ENCODE measurements around the gene SF3B3. TPM values are rescaled to one million over a fixed set of nuclear protein-coding genes. Genes with fewer than 3 reads are reported as not detected.
A peak's percentile ranks its signal among the peaks of the same experiment; 100 is the strongest.

Gene SF3B3
- total and polyA plus RNA-seq, 2 of the 13 experiments (the other 11 are each of a cell fraction or from before 2014, with no cell fraction given), result 157 to 500 TPM

DNA sequence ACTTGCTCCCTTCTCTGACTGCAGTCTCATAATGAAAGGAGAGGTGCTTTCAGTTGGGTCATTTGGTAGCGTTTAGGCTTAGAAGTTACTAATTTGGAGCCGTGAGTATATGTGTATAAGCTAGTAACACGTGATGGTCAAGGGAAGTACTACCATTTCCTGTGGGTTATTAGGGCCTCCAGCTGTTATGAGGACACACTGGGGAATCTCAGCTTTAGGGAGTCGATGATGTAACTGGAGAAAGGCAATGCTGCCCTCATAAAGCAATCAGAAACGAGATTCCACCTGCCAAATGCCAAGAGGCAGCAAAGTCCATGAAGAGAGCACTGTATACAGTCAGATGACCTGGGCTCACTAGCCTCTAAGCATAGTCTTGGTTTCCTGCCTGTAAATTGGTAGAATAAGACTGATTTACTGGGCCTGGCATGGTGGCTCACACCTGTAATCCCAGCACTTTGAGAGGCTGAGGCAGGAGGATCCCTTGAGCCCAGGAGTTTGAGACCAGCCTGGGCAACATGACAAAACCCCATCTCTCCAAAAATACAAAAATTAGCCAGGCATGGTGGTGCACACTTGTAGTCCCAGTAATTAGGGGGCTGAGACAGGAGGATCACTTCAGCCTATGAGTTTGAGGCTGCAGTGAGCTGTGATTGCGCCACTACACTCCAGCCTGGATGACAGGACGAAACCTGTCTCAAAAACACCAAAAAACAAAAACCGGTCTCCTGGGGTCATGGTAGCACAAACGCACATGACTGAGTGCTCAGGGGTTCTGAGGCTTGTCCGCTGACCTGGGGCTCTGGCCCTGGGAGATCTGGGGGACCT is 53.0 kb downstream of the SF3B3 start (continued):
- TF ChIP-seq RFXAP (CRISPR knock-in tag; IDR thresholded peaks at IDR 0.05; ENCODE audit: borderline replicate concordance) (no peak), CBFB (CRISPR knock-in tag; IDR thresholded peaks at IDR 0.05) (no peak), RARG (CRISPR knock-in tag; IDR thresholded peaks at IDR 0.05; ENCODE audit: low read depth) (no peak), NCOA5 (CRISPR knock-in tag; IDR thresholded peaks at IDR 0.05) (no peak), POLR2G (IDR thresholded peaks at IDR 0.05; ENCODE audit: low read depth, low read length) (peak; percentile 72), CEBPB (IDR thresholded peaks at IDR 0.05; ENCODE audit: borderline replicate concordance, low read depth, low read length) (peak; percentile 62; the same call in 1 of the 2 replicates), CEBPG (CRISPR knock-in tag; IDR thresholded peaks at IDR 0.05) (0 out of 2 replicates have a peak, but pooled peaks have one; percentile 21), SMARCE1 (IDR thresholded peaks at IDR 0.05; ENCODE audit: borderline replicate concordance) (no peak), NFIB (CRISPR knock-in tag; IDR thresholded peaks at IDR 0.05; ENCODE audit: borderline replicate concordance) (no peak), SRSF1 (optimal IDR thresholded peaks at IDR 0.05; ENCODE audit: low read depth, low read length) (no peak), ZBTB42 (CRISPR knock-in tag; IDR thresholded peaks at IDR 0.05) (no peak), PHF5A (CRISPR knock-in tag; IDR thresholded peaks at IDR 0.05; ENCODE audit: low read depth, unreplicated experiment) (no peak), ZNF296 (CRISPR knock-in tag; conservative IDR thresholded peaks at IDR 0.05) (no peak), ZNF891 (CRISPR knock-in tag; IDR thresholded peaks at IDR 0.05) (no peak), PAF1 (CRISPR knock-in tag; IDR thresholded peaks at IDR 0.05) (peak; percentile 85), ZSCAN30 (CRISPR knock-in tag; IDR thresholded peaks at IDR 0.05) (no peak), FOXP1 (IDR thresholded peaks at IDR 0.05) (no peak), FOXP1 (CRISPR knock-in tag; IDR thresholded peaks at IDR 0.05) (no peak), SSRP1 (CRISPR knock-in tag; IDR thresholded peaks at IDR 0.05) (peak; percentile 73; the same call in 1 of the 2 replicates), POLR2AphosphoS5 (IDR thresholded peaks at IDR 0.05; ENCODE audit: low read depth, low read length) (peak; percentile 76), RBM22 (optimal IDR thresholded peaks at IDR 0.05; ENCODE audit: low read length) (peak; percentile 97), ZC3H13 (CRISPR knock-in tag; IDR thresholded peaks at IDR 0.05) (peak; percentile 57; the same call in 1 of the 2 replicates), SAP130 (CRISPR knock-in tag; IDR thresholded peaks at IDR 0.05; ENCODE audit: low read depth) (no peak)
- TF ChIP-seq, protein P1, sequence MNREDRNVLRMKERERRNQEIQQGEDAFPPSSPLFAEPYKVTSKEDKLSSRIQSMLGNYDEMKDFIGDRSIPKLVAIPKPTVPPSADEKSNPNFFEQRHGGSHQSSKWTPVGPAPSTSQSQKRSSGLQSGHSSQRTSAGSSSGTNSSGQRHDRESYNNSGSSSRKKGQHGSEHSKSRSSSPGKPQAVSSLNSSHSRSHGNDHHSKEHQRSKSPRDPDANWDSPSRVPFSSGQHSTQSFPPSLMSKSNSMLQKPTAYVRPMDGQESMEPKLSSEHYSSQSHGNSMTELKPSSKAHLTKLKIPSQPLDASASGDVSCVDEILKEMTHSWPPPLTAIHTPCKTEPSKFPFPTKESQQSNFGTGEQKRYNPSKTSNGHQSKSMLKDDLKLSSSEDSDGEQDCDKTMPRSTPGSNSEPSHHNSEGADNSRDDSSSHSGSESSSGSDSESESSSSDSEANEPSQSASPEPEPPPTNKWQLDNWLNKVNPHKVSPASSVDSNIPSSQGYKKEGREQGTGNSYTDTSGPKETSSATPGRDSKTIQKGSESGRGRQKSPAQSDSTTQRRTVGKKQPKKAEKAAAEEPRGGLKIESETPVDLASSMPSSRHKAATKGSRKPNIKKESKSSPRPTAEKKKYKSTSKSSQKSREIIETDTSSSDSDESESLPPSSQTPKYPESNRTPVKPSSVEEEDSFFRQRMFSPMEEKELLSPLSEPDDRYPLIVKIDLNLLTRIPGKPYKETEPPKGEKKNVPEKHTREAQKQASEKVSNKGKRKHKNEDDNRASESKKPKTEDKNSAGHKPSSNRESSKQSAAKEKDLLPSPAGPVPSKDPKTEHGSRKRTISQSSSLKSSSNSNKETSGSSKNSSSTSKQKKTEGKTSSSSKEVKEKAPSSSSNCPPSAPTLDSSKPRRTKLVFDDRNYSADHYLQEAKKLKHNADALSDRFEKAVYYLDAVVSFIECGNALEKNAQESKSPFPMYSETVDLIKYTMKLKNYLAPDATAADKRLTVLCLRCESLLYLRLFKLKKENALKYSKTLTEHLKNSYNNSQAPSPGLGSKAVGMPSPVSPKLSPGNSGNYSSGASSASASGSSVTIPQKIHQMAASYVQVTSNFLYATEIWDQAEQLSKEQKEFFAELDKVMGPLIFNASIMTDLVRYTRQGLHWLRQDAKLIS (CRISPR knock-in tag; IDR thresholded peaks at IDR 0.05), result no peak
- TF ChIP-seq, protein P2, sequence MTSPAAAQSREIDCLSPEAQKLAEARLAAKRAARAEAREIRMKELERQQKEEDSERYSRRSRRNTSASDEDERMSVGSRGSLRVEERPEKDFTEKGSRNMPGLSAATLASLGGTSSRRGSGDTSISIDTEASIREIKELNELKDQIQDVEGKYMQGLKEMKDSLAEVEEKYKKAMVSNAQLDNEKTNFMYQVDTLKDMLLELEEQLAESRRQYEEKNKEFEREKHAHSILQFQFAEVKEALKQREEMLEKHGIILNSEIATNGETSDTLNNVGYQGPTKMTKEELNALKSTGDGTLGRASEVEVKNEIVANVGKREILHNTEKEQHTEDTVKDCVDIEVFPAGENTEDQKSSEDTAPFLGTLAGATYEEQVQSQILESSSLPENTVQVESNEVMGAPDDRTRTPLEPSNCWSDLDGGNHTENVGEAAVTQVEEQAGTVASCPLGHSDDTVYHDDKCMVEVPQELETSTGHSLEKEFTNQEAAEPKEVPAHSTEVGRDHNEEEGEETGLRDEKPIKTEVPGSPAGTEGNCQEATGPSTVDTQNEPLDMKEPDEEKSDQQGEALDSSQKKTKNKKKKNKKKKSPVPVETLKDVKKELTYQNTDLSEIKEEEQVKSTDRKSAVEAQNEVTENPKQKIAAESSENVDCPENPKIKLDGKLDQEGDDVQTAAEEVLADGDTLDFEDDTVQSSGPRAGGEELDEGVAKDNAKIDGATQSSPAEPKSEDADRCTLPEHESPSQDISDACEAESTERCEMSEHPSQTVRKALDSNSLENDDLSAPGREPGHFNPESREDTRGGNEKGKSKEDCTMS (CRISPR knock-in tag; conservative IDR thresholded peaks at IDR 0.05), result no peak
- TF ChIP-seq, protein P3, sequence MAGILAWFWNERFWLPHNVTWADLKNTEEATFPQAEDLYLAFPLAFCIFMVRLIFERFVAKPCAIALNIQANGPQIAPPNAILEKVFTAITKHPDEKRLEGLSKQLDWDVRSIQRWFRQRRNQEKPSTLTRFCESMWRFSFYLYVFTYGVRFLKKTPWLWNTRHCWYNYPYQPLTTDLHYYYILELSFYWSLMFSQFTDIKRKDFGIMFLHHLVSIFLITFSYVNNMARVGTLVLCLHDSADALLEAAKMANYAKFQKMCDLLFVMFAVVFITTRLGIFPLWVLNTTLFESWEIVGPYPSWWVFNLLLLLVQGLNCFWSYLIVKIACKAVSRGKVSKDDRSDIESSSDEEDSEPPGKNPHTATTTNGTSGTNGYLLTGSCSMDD (CRISPR knock-in tag; IDR thresholded peaks at IDR 0.05), result 0 out of 2 replicates have a peak, but pooled peaks have one; percentile 11
